ENCODE results near the gene TSKU.
A peak's percentile ranks its signal among the peaks of the same experiment; 100 is the strongest.
"Not testable (repeated sequence)": the region's sequence is repeated elsewhere in the genome, so short reads cannot be mapped to it uniquely, and the experiment has no call there.

Gene TSKU, protein sequence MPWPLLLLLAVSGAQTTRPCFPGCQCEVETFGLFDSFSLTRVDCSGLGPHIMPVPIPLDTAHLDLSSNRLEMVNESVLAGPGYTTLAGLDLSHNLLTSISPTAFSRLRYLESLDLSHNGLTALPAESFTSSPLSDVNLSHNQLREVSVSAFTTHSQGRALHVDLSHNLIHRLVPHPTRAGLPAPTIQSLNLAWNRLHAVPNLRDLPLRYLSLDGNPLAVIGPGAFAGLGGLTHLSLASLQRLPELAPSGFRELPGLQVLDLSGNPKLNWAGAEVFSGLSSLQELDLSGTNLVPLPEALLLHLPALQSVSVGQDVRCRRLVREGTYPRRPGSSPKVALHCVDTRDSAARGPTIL

DNA sequence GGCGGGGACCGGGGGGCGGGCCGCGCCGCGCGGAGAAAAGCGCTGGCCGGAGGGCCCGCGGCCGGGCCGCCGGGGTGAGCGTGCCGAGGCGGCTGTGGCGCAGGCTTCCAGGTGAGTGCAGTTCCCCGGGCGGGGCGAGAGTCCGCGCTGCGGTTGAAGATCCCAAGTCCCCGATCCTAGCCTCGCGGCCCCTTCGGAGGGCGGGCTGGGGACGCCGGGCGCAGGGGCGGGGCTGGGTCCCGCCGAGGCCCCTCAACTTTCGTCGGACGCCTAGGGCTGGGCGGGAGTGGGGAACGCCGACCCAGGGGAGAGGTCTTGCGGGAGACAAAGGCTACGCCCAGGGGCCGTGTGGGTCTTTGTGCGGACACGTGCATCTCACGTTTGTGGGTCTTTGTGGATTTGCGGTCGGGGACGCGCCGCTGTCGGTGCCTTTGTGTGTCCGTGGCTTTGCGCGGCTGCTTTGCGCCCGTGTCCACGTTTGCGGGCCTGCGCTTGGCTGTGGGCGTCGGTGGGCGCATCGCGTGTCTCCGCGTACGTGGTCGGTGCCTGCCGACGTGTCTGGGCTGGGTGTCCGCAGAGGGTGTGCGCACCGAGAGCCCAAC lies at the start of gene TSKU:
Gene TSKU, plus strand, starts transcription at position 63 of the 602 bp plus-strand sequence. CDS start 12,261 bp downstream, outside the sequence.
- DNase-seq (ENCODE audit: low spot score) (peak; percentile 6), FAIRE-seq (no peak)

DNA sequence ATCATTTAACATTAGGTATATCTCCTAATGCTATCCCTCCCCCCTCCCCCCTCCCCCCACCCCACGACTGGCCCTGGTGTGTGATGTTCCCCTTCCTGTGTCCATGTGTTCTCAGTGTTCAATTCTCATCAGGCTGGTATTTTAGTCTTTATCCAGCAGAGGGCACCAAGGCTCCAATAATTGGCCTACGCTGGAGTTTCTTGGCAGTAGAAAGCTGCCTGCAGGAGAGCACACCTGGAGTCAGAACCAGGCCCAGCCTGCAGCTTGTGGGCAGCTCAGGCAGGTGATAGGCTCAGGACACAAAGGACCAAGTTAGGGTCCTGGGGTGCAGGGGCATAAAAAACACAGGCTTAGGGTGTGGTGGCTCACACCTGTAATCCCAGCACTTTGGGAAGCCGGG lies 49.2 kb upstream of the TSKU start:
- FAIRE-seq: not testable (repeated sequence)
- DNase-seq (ENCODE audit: low spot score): peak; percentile 50

DNA sequence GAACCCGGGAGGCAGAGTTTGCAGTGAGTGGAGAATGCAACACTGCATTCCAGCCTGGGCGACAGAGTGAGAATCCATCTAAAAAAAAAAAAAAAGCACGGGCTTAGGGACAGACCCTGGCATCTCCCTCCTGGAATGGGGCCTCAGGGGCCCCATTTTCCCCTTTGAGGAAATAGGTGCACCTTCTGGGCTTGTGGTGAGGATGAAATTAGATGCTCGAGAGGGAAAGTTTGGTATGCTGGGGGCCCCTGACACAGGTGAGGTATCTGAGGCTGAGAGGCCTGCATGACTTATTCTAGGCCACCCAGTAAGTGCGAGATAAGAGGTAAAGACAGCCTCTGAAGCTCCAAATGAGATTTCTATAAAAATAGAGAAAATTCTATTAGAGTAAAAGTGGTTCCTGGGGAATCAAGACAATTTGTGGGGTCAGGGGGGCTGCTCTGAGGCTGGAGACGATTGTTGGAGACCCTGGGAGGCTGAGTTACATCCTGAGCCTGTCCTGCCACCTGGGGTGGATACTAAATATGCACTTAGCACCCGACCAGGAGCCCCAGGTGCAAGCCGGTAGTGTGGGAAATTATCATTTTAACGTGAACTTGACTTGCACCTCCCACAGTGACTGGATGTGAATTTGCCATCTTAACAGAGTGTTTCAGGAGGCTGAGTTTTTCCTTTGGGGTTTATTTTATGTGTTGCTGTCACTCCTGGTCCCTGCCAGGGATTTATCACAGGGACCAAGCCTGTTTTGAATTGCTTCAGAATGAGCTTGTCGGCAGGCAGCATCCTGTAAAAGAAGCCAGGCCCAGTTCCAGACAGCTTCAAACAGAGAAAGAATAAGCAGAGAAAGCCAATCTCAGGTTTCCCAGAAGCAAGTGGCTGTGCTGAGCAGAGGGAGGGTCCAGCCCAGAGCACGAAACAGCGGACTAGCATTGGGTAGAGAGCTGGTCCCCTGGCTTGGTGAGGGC lies 48.4 kb upstream of the TSKU start:
- DNase-seq (ENCODE audit: low spot score) (no peak), FAIRE-seq (no peak)

DNA sequence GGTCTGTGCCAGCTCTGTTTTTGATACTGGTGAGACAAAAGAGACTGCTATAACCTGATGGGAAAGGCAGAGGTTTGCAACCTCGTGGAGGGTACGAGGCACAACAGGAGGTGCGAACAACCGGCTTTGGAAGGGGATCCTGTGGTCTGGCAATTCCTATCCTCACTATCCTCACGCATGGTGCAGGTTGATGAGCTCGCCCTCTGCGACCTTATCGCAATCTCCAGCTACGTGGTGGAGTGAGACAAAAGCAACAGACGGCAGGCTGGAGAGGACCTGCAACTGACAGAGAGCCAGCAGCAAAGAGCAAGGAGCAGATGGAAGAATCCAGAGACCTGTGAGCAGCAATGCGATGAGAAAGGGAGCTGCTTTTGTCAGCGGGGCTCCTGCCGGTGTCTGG lies 47.3 kb upstream of the TSKU start:
- DNase-seq (ENCODE audit: low spot score): no peak
- no peak for FAIRE-seq

DNA sequence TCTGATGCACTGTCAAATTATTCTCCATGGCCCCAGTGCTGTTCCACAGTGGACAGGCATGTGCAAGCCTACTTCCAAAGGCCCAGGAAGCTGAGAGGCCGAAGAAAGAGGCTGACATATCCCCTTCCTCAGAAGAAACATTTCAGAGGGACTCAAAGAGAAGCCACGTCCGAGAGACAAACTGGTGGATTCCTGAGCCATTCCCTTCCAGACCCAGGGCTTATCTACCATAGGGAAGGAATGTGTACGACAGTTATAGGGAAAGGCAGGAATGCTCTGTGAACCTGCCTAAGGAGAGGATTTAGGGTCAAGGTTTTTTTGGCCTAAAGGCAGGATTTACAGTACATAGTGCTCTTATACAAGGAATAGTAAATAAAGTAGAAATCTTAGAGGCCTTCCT lies 46.9 kb upstream of the TSKU start:
- DNase-seq (ENCODE audit: low spot score): no peak
- no peak for FAIRE-seq

DNA sequence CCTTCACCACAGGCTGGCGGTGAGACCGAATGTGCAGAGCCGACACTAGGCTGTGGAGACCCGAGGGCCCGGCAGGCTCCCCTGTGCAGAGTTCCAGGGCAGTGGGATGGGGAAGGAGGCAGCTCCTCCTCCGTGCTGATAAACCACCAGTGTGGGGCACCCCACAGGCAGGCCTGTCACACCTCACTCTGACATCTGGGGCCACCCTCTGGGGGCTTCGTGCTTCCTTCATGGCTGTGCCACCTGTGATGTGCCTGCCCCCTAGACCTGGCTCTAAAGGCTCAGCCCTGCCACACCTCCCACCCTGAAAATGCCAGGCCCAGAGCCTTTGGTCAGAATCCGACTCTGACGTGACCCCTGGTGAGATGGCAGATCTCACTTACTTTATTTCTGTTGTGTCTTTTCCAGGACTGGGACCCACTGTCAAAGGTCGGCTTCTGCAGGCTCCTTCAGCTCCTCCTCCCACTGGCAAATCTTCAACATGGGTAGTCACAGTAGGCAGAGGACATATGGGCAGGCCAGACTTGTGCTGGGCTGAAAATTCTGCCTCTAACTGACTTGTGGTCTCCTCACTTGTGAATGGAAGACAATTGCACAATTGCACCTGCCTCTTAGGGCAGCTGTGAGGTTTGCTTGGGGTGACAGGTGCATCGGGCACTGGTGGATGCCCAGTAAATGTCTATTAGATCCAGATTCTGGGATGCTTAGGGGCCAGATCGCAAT lies 46.2 kb upstream of the TSKU start:
- no peak for FAIRE-seq
- no peak for DNase-seq (ENCODE audit: low spot score)

DNA sequence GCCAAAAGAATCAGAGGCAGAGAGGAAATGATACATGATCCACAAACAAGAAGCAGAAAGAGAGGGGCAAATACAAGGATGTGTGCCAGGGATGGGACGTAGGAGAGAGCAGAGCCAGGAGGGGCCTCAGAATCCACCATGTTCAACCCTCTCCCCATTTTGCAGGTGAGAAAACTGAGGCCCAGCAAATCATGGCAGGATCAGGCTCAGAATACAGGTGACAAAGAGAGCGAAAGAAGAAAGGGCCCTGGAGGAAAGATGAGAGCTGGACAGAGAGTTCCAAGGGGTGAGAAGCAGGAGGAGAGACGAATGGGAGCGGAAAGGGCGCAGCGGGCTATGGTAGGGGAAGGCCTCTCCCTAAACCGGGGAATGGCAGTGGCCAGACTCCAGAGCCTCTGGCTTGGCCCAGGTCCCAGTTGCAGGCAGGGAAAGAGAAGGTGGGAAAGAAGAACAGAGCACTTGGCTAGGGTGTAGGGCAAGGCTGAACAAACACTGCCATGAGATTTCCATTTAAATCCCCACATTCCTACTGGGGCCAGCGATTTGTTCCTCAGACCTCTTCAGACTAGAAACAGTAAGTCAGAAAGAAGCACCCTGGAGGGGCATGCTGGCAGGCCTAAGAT lies 44.4 kb upstream of the TSKU start:
- no peak for DNase-seq (ENCODE audit: low spot score)
- FAIRE-seq: no peak

DNA sequence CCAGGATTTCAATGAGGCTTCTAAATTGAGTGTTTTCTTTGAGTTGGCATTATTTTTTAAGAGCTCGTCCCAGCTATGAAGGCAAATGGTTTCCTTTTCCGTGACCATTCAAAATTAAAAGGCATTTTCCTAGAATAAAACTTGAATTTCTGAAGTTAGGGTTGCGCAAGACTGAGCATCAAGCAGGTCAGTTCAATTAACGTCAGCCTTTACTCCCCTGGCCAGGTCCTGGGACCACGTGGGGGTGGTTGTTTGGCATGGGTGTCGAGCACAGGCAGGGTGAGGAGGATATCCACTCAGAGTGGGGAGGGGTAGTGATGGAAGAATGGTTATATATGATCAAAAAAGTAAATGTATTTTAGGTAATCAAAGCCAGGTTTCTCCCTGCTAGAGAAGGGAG lies 43.4 kb upstream of the TSKU start:
- DNase-seq (ENCODE audit: low spot score) (no peak), FAIRE-seq (no peak)

DNA sequence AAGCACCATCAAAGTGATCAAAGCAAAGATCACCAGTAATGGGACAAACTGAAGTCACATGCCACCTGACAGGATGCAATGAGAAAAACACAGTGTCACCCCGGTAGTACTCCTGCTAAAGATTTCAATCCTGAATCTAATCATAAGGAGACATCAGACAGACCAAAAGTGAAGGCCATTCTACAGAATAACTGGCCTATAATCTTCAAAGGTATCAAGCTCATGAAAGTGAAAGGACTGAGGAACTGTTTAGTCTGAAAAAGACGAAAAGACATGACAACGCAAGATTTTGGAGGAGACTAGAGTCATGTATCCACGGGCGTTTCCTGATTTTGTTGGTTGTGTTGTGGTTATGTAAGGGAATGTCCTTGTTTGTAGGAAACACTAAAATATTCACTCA lies 42.4 kb upstream of the TSKU start:
- FAIRE-seq: no peak
- DNase-seq (ENCODE audit: low spot score): no peak

DNA sequence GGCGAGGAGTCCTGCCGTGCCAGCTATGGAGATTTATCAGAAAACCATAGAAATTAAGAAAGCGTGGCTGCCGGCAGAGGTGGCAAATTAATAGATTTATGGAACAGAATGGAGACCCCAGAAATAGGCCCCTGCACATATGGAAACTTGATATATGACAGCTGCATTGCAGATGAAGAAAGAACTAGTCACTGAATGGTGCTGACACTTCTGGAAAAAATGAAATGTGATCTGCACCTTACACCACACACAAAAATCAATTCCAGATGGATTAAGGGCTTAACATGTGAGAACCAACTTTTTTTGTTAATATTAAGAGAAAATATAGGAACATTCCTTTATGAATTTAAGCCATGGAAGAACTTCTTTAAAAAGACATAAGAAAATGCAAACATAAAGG lies 40.3 kb upstream of the TSKU start:
- no peak for DNase-seq (ENCODE audit: low spot score)
- FAIRE-seq: no peak

DNA sequence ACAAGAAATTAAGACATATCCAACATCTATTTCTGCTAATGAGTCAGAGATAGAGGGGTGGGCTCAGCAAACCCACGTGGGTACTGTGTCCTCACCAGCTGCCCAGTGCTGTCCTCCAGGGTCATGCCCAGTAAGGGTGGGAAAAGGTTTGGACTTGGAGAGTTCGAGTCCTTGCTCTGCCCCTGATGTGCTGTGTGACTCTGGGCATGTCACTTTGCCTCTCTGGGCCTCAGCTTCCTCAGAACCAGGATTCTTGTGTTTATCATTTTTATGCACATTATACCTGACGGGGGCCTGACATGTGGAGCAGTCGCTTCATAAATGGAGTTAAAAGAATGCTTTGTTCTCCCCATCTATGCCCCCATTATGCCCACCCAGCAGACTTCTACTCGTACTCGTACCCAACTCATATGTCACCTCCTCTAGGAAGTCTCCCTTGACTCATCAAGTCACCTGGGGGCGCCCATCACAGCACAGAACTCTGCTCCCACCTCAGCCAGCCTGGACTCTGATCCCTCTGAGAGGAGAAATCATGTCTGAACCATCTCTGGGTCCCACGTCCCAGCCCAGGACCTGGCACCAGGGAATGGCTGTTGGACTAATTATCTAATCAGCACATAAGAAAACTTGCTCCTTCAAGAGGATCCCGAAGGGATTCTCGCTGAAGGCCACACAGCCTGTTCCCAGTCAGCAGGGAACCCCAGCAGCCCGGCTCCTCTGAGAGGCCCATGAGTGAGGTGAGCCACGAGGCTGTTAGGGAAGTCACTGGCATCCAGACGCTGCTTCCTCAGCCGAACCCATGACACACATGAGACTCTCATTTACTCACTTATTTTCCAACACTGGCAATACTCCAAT lies 38.7 kb upstream of the TSKU start:
- DNase-seq (ENCODE audit: low spot score) (no peak), FAIRE-seq (no peak)

DNA sequence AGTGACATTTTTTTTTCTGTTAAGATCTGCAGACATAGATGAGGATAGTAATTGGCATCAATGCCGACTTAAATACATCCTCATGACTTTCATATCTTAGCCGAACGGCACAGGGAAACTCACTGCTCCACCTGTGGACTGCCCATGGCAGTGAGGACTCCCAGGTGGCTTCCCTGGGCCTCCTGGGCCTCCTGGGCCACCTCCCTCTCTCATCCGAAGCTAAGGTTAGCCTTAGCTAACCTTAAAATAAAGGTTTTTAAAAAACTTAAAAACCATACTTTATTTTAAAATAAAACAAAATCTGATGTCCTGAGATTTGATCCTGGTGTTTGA lies 38.1 kb upstream of the TSKU start:
- DNase-seq (ENCODE audit: low spot score) (no peak), FAIRE-seq (no peak)

DNA sequence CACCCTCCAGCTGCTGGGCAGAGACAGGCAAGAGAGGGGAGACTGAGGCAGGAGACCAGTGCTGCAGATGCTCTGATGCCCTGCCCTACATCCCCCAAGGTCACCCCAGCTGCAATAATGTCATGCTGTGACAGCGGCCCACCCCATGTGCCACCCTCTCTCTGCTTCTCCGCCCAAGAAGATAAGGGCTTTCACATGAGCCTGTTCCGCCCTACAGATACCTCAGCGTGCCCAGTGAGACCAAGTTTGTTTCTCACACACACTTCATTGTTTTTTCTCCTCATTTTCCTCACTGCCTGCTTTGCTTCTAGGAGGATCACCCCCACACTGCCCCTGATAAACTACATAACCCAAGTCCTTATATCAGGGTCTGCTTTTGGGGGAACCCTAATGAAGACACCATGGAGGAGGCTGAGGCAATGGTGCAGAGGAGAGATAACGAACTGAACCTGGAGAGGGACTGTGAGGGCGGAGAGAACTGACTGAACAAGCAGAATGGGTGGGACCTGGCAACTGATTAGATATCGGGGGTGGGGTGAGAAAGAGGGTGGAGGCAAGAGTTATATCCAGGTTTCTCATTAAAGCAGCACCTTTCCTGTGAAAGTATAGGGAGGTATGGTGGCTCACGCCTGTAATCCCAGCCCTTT lies 37.5 kb upstream of the TSKU start:
- DNase-seq (ENCODE audit: low spot score) (no peak), FAIRE-seq (no peak)

DNA sequence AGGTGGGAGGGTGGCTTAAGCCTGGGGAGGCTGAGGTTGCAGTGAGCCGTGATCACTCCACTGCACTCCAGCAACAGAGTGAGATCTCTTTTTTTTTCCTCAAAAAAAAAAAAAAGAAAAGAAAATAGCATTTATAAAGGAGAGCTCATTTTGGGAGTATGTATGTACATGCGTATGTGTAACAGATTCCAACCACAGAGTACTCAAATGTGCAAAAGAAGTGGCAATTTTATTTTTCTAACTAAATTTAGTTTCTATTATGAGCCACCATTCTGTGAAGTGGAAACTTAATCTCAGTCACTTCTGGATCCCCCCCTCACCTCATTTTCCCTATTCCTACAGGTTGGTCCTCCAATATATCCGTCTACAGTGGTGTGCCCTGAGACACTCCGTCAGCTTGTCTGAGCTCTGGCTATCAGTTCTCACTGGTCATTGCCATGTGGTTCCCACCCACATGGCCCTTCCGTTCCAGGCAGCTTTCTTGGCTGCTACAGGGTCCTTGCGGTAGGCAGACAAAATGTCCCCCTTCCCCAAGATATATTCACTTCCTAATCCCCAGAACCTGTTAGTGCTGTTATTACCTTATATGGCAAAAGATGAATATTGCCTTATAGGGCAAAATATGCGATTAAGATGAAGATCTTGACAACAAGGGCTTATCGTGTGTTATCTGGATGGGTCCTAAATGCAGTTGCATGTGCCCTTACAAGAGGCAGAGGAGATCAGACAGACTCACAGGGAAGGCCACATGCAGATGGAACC lies 35.8 kb upstream of the TSKU start:
- FAIRE-seq (no peak), DNase-seq (ENCODE audit: low spot score) (no peak)

DNA sequence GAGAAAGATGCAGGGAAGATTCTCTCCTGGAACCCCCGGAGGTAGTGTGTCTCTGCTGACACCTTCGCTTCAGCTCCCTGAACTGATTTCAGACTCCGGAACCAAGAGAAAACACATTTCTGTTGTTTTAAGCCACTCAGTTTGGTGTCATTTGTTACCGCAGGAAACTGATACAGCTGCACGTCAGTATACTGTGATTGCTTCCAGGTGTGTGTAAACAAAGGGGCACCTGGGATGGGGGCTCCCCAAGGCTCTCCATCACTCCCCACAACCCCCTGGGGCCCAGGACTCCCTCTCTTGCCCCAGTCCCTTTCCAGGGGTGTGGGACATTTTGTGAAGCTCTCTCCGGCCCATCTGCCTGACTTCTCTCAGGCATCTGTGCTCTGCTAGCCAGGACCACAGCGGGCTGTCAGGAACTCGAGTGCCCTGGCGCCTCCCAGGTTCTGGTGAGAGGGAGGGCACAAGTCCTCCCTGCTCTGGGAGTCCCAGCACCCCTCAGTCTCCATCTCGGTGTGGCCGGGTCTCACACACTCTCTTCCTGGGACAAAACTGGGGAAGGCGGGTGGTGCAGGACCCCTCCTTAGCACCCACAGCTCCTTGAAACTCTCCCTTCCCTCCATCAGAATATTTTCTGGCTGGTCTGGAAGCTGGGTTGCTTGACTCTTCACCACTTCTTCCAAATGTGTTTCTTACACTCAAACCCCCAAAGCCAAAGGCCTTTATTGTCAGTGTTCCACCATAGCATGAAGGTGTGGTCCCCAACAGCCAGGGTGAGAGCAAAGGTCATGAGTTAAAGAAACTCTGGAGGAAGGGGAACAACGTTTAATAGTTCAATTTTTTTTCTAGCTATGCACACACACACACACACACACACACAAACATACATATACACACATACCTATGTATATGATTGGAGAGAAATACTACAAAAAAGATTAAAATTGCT lies 35.0 kb upstream of the TSKU start:
- no peak for DNase-seq (ENCODE audit: low spot score)
- no peak for FAIRE-seq

DNA sequence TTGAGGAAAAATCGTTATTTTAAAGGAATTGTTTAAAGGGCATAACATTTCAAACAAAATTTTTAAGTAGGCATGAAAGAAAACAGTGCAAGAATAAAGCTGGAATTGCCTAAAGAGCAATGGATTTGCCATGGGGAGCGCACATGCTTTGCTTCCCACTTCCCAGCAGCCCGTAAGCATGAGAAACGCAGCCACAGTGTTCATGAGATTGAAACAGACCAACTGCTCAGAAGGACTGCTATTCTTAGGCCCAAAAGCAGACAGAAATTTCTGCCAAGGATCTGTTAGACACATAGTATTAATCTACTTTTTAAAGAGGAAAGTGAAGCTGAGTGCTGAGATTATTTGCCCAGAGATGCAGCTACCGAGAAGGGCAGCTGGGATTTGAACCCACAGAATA lies 34.2 kb upstream of the TSKU start:
- DNase-seq (ENCODE audit: low spot score): no peak
- no peak for FAIRE-seq

DNA sequence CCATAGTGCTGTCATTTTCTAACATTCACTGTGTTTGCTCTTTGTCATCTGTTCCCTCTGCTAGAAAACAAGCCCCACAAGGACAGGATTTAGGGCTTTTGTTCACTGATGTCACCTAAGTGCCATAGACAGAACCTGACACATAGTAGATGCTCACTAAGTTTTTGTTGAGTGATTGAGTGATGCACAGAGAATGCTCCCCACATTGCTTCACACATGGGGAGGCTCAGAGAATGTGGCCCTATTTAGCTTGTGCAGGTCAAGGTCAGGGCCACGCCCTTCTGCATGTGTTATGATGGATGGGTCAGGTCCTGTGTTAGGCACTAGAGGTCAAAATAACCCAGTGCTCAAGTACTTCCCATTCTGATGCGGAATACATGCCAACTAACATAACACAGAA lies 33.1 kb upstream of the TSKU start:
- DNase-seq (ENCODE audit: low spot score) (no peak), FAIRE-seq (no peak)

DNA sequence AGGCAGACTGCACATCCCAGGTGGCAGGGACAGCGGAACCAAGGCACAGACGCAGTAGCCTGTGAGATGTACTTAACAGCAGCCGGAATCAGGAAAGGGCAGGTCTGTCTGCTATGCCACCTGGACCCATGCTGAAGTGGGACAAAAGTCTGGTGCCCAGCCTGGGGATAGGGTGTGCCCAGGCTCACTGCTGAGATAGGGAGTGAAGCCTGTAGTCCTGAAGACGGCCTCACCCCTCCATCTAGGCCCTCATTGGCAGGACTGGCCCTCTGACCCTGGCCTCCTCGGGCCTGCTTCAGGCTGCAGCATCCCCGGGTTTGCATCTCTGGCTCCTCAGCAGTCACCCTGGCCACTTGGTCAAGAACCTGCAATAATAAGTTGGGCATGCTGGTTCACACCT lies 32.4 kb upstream of the TSKU start:
- DNase-seq (ENCODE audit: low spot score): no peak

More for the DNA sequence above, 32.4 kb upstream of the TSKU start:
- FAIRE-seq: no peak

Data from RCC 7860 (cell line).